H1 (cell line): ENCODE data around the gene DUSP21. TPM values are rescaled to one million over a fixed set of nuclear protein-coding genes. Genes with fewer than 3 reads are reported as not detected.

Experiments used
- CTCF ChIA-PET: fragments of 300-600 bp; sonication (Branson Sonifier 250); formaldehyde crosslinking; loops from one replicate; lab custom pipeline; 2021; ENCODE audit not compliant: partially characterized antibody; lab: Charles Lee
- POLR2A ChIA-PET: fragments of 300-600 bp; sonication (Branson Sonifier 250); formaldehyde crosslinking; loops from one replicate; lab custom pipeline; 2021; ENCODE audit warnings: inconsistent platforms; ENCODE audit not compliant: partially characterized antibody; lab: Charles Lee
- DNase-seq, 2 experiments: peaks; one replicate each; pipeline versions ENCODE4 v3.0.0 to v3.0.0-alpha.2; 2010 to 2022; ENCODE audit warnings: low spot score in 2 of 2, low read depth in 1 of 2, mixed read lengths in 1 of 2
- FAIRE-seq: peaks from 2 replicates; lab custom pipeline; 2011; peaks lifted over from hg19 to GRCh38; lab: Jason Lieb, UNC
- H2AFZ ChIP-seq: 2 replicates; pipeline ENCODE4 v1.8.1; 2012; ENCODE audit warnings: low read length, inconsistent platforms
- H2AK5ac ChIP-seq: 2 replicates; pipeline ENCODE4 v1.6.1; 2013; ENCODE audit warnings: low read depth, low read length
- H2BK120ac ChIP-seq: replicated peaks from 2 replicates; pipeline ENCODE3; 2013; ENCODE audit warnings: low read depth, low read length, inconsistent platforms
- H2BK12ac ChIP-seq: 2 replicates; pipeline ENCODE4 v1.6.1; 2013; ENCODE audit warnings: low read depth, low read length
- H2BK15ac ChIP-seq: 2 replicates; pipeline ENCODE4 v1.6.1; 2013; ENCODE audit warnings: low read length
- H2BK20ac ChIP-seq: 2 replicates; pipeline ENCODE4 v1.6.1; 2013; ENCODE audit warnings: low read length
- H2BK5ac ChIP-seq: 2 replicates; pipeline ENCODE4 v1.6.1; 2013; ENCODE audit warnings: low read depth, low read length
- H3K14ac ChIP-seq: 2 replicates; pipeline ENCODE4 v1.6.1; 2013; ENCODE audit warnings: inconsistent platforms; ENCODE audit not compliant: insufficient read length
- H3K18ac ChIP-seq: 2 replicates; pipeline ENCODE4 v1.6.1; 2013; ENCODE audit warnings: low read length; ENCODE audit errors: extremely low read depth
- H3K23ac ChIP-seq: 2 replicates; pipeline ENCODE4 v1.6.1; 2013; ENCODE audit warnings: inconsistent platforms; ENCODE audit not compliant: insufficient read length
- H3K23me2 ChIP-seq: 2 replicates; pipeline ENCODE4 v1.6.1; 2013; ENCODE audit warnings: low read depth, low read length
- H3K27ac ChIP-seq: 2 replicates; pipeline ENCODE4 v1.6.1; 2011; ENCODE audit warnings: low read depth, low read length, inconsistent platforms
- H3K27me3 ChIP-seq, 4 experiments: replicated peaks in 1 of 4; 1 replicate in 1 of 4; 2 replicates in 3 of 4; pipeline versions ENCODE4 v1.6.1 to v1.8.1; 2011 to 2013; ENCODE audit warnings: low read length in 3 of 4, mild to moderate bottlenecking in 3 of 4, inconsistent platforms in 2 of 4, mixed read lengths in 2 of 4, moderate library complexity in 1 of 4; ENCODE audit not compliant: control insufficient read depth in 3 of 4, insufficient read depth in 3 of 4; ENCODE audit errors: extremely low read depth in 1 of 4
- H3K36me3 ChIP-seq, 4 experiments: 2 replicates each; pipeline versions ENCODE4 v1.6.1 to v1.8.1; 2011 to 2013; ENCODE audit warnings: mild to moderate bottlenecking in 4 of 4, low read length in 3 of 4, moderate library complexity in 2 of 4, control low read depth in 1 of 4, inconsistent platforms in 1 of 4; ENCODE audit not compliant: insufficient read depth in 4 of 4, control insufficient read depth in 2 of 4
- H3K4ac ChIP-seq: replicated peaks from 2 replicates; pipeline ENCODE3; 2013; ENCODE audit warnings: low read length, low read depth, mixed read lengths, inconsistent platforms; ENCODE audit not compliant: insufficient read length
- H3K4me1 ChIP-seq, 4 experiments: replicated peaks in 1 of 4; 1 replicate in 1 of 4; 2 replicates in 3 of 4; pipeline versions ENCODE4 v1.6.1 to v1.8.1; 2011 to 2013; ENCODE audit warnings: low read length in 3 of 4, inconsistent platforms in 2 of 4, mixed read lengths in 1 of 4; ENCODE audit not compliant: insufficient read depth in 4 of 4, control insufficient read depth in 3 of 4
- H3K4me2 ChIP-seq, 2 experiments: 2 replicates each; pipeline versions ENCODE4 v1.6.1 to v1.8.1; 2011 to 2013; ENCODE audit warnings: low read depth in 2 of 2, low read length in 2 of 2, control low read depth in 1 of 2, inconsistent platforms in 1 of 2, mild to moderate bottlenecking in 1 of 2; ENCODE audit not compliant: insufficient read depth in 1 of 2
- H3K4me3 ChIP-seq, 4 experiments: fragments of 200-600, 300-600 bp in 1 of 4; sonication (generic), shearing (Covaris generic), sonication (Bioruptor Twin) in 1 of 4; 2 replicates each; pipeline versions ENCODE4 v1.5.1 to v1.8.1; 2011 to 2016; ENCODE audit warnings: low read length in 4 of 4, low read depth in 3 of 4, control low read depth in 2 of 4, inconsistent platforms in 2 of 4, mild to moderate bottlenecking in 2 of 4, mixed read lengths in 1 of 4, moderate library complexity in 1 of 4; ENCODE audit not compliant: insufficient read depth in 2 of 4; ENCODE audit errors: extremely low read depth in 1 of 4
- H3K56ac ChIP-seq: replicated peaks from 2 replicates; pipeline ENCODE3; 2013; ENCODE audit warnings: low read depth, mild to moderate bottlenecking, mixed read lengths, low read length, inconsistent platforms; ENCODE audit not compliant: insufficient read length
- H3K79me1 ChIP-seq: 2 replicates; pipeline ENCODE4 v1.6.1; 2013; ENCODE audit warnings: low read depth, low read length, control low read depth
- H3K79me2 ChIP-seq, 2 experiments: 2 replicates each; pipeline versions ENCODE4 v1.6.1 to v1.8.1; 2012 to 2013; ENCODE audit warnings: low read length in 2 of 2, mild to moderate bottlenecking in 2 of 2, inconsistent platforms in 1 of 2; ENCODE audit not compliant: insufficient read depth in 2 of 2, control insufficient read depth in 1 of 2
- H3K9ac ChIP-seq, 4 experiments: replicated peaks in 1 of 4; 1 replicate in 1 of 4; 2 replicates in 3 of 4; pipeline versions ENCODE4 v1.6.1 to v1.8.1; 2011 to 2013; ENCODE audit warnings: low read depth in 3 of 4, low read length in 3 of 4, control low read depth in 2 of 4, mild to moderate bottlenecking in 2 of 4, moderate library complexity in 2 of 4, inconsistent platforms in 1 of 4; ENCODE audit errors: extremely low read depth in 1 of 4
- H3K9me3 ChIP-seq, 2 experiments: 2 replicates each; pipeline versions ENCODE4 v1.6.1 to v1.8.1; 2012 to 2013; ENCODE audit warnings: mild to moderate bottlenecking in 2 of 2, moderate library complexity in 2 of 2, control low read depth in 1 of 2, inconsistent platforms in 1 of 2, low read depth in 1 of 2, low read length in 1 of 2, mixed read lengths in 1 of 2; ENCODE audit not compliant: insufficient read depth in 2 of 2
- H4K20me1 ChIP-seq, 2 experiments: replicated peaks in 1 of 2; 2 replicates each; pipeline versions ENCODE3 to v1.8.1; 2011 to 2013; ENCODE audit warnings: inconsistent platforms in 2 of 2, low read length in 2 of 2, mild to moderate bottlenecking in 1 of 2; ENCODE audit not compliant: insufficient read depth in 2 of 2, control insufficient read depth in 1 of 2
- H4K5ac ChIP-seq: 2 replicates; pipeline ENCODE4 v1.6.1; 2013; ENCODE audit warnings: low read length, low read depth, mixed read lengths, inconsistent platforms; ENCODE audit not compliant: insufficient read length
- H4K8ac ChIP-seq: 2 replicates; pipeline ENCODE4 v1.8.0; 2013; ENCODE audit warnings: mild to moderate bottlenecking, moderate library complexity, low read length, inconsistent platforms; ENCODE audit not compliant: insufficient read depth; ENCODE audit errors: extremely low read depth
- H4K91ac ChIP-seq: replicated peaks from 2 replicates; pipeline ENCODE3; 2013; ENCODE audit warnings: low read length, mixed read lengths, inconsistent platforms; ENCODE audit not compliant: insufficient read length
- SIN3A ChIP-seq, 2 experiments: IDR thresholded peaks in 1 of 2; conservative IDR thresholded peaks in 1 of 2; 2 replicates each; pipeline ENCODE4 v1.6.1; 2011 to 2012; ENCODE audit warnings: low read length in 2 of 2, improper control_type of control experiment in 1 of 2, low read depth in 1 of 2, mild to moderate bottlenecking in 1 of 2
- SP1 ChIP-seq: IDR thresholded peaks from 2 replicates; pipeline ENCODE4 v1.6.1; 2011; ENCODE audit warnings: low read depth, low read length
- TEAD4 ChIP-seq: IDR thresholded peaks from 2 replicates; pipeline ENCODE4 v1.6.1; 2012; ENCODE audit warnings: low read depth, low read length, inconsistent platforms, mixed read lengths
- WGBS, 2 experiments: shearing (Covaris generic) in 1 of 2; methylation state at CpG; one replicate each; pipeline versions ENCODE4 v1.1.6 to v1.1.7; 2013 to 2015; ENCODE audit warnings: low lambda C conversion rate in 2 of 2, mixed read lengths in 2 of 2, inconsistent platforms in 1 of 2, low coverage in 1 of 2, missing lambda C conversion rate in 1 of 2; ENCODE audit not compliant: insufficient replicate concordance in 2 of 2, insufficient coverage in 1 of 2, insufficient read length in 1 of 2; ENCODE audit errors: extremely low coverage in 1 of 2, missing lambda C conversion rate in 1 of 2; 5-methylcytosine and 5-hydroxymethylcytosine counted together
- polyA plus RNA-seq, 7 experiments: library from polyadenylated mRNA; depleted of rRNA in 3 of 7; stranded (reverse) in 5 of 7; unstranded in 2 of 7; fragments of >200 nt in 5 of 7; fragments of 200-250 nt in 2 of 7; gene quantifications; 1 replicate in 5 of 7; 2 replicates in 1 of 7; 4 replicates in 1 of 7; pipeline versions ENCODE4 v1.2.1 to v1.2.3, GENCODE V29; 2011 to 2013; ENCODE audit warnings: missing spikeins in 2 of 7, mixed read lengths in 2 of 7
- total RNA-seq: library from RNA; stranded (reverse); fragmentation: NEBNext Ultra II Directional; extraction: Animal tissue kit (Norgen Biotek cat#: 25700); gene quantifications from 2 replicates; pipeline ENCODE4 v1.2.1, GENCODE V29; 2021
- TF ChIP-seq, protein P1 (sequence below): IDR thresholded peaks from 2 replicates; pipeline ENCODE4 v1.6.1; 2012; ENCODE audit warnings: inconsistent platforms

DUSP21 gene
- total and polyA plus RNA-seq, 2 of the 8 experiments (the other 6 are each of a cell fraction or from before 2014, with no cell fraction given), result not detected

DNA sequence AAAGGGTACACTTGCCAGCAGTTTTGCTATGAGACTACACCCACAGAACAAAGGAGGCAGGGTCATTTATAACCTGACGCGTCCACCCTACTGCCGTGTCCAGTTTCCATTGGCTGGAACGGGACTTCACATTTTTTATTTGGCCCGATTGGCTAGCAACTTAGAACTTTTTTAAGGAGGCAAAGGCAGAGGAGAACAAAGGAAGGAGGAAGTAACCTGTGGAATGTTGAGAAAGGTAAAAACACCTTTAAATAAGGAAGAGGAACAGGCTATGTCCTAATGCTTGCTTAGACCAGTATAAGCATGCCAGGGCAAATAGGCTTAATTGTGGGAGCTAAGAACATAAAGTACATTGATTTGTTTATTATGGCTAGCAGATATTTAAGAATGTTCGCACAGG is 47.8 kb downstream of the DUSP21 start:
- Histone ChIP-seq H3K4me2 (no peak overlapping the region), H2BK12ac (no peak overlapping the region), H3K23ac (no peak overlapping the region), H3K23me2 (no peaks in the 10 kb centered on the region), H4K20me1 (no peaks in the 10 kb centered on the region), H2BK5ac (no peak overlapping the region), H2BK20ac (no peak overlapping the region), H3K9ac (no peak overlapping the region), H3K36me3 (no peaks in the 10 kb centered on the region), H4K5ac (no peak overlapping the region), H4K91ac (no peak overlapping the region), H3K4me1 (no peaks in the 10 kb centered on the region), H3K4ac (no peak overlapping the region), H2BK120ac (no peak overlapping the region), H3K14ac (no peak overlapping the region), H2BK15ac (no peak overlapping the region), H3K56ac (no peak overlapping the region), H3K79me1 (no peaks in the 10 kb centered on the region), H3K27me3 (no peaks in the 10 kb centered on the region), H3K9me3 (no peaks in the 10 kb centered on the region), H3K18ac (no peak overlapping the region), H3K27ac (no peak overlapping the region), H3K79me2 (peaks cover 3 to 97% of the 10 kb centered on the region in 2 experiments; a peak in 3 of 4 replicates), H4K8ac (no peak overlapping the region), H2AFZ (no peak overlapping the region), H2AK5ac (no peak overlapping the region), H3K4me3 (no peak overlapping the region)
- no peak for FAIRE-seq
- ChIA-PET CTCF (no interaction called here), POLR2A (no interaction called here)
- TF ChIP-seq SP1 (no peak), SIN3A (conservative IDR thresholded peaks at IDR 0.05 in 1 of 2, IDR thresholded peaks at IDR 0.05 in 1 of 2; ENCODE audit: low read depth in 1 of 2, low read length in 2 of 2) (no peak), TEAD4 (no peak)
- TF ChIP-seq, protein P1, sequence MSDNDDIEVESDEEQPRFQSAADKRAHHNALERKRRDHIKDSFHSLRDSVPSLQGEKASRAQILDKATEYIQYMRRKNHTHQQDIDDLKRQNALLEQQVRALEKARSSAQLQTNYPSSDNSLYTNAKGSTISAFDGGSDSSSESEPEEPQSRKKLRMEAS, result no peak
- no peak for DNase-seq
- WGBS, 2 experiments, result 100% methylated on average over 5 of the region's 6 CpGs; no CpG with 5 or more reads in 1 of the 2 experiments
